Measurements from ENCODE around the gene SGIP1. TPM values are rescaled to one million over a fixed set of nuclear protein-coding genes. Genes with fewer than 3 reads are reported as not detected.
A peak's percentile ranks its signal among the peaks of the same experiment; 100 is the strongest.

Gene SGIP1
- total and polyA plus RNA-seq, 9 donors, result 0.91 to 7.0 (median 3.3) TPM

DNA sequence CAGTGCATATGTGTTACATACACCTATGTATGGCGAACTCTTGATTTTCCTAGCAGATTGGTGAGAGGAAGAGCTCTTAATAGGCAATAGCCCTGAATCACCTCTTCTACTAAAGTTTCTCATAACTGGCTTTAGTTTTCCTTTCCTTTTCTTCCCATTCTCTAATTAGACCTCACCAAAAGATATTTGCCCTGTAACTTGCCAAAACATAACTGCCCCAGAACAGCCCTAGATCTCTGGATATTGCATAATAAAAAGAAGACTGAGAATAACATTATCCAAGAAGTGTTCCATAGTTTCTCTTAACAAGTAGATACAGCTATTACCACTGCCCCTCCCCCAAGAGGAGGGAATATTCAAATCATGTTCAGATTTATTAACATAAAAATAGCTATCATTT lies 16.3 kb downstream of the SGIP1 start:
- no peak overlapping the region for H3K4me3 ChIP-seq
- 94 to 98% (median 95%) methylated on average over 1 of the region's 1 CpG for WGBS, 3 donors
- H3K36me3 ChIP-seq, result no peaks in the 10 kb centered on the region
- no peak overlapping the region for H3K27ac ChIP-seq
- H3K27me3 ChIP-seq, result no peaks in the 10 kb centered on the region
- DNase-seq, result no peak
- TF ChIP-seq, protein P1, sequence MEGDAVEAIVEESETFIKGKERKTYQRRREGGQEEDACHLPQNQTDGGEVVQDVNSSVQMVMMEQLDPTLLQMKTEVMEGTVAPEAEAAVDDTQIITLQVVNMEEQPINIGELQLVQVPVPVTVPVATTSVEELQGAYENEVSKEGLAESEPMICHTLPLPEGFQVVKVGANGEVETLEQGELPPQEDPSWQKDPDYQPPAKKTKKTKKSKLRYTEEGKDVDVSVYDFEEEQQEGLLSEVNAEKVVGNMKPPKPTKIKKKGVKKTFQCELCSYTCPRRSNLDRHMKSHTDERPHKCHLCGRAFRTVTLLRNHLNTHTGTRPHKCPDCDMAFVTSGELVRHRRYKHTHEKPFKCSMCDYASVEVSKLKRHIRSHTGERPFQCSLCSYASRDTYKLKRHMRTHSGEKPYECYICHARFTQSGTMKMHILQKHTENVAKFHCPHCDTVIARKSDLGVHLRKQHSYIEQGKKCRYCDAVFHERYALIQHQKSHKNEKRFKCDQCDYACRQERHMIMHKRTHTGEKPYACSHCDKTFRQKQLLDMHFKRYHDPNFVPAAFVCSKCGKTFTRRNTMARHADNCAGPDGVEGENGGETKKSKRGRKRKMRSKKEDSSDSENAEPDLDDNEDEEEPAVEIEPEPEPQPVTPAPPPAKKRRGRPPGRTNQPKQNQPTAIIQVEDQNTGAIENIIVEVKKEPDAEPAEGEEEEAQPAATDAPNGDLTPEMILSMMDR (IDR thresholded peaks at IDR 0.05), result no peak
- TF ChIP-seq POLR2A (IDR thresholded peaks at IDR 0.05) (no peak), EP300 (IDR thresholded peaks at IDR 0.05) (no peak)
- no peaks in the 10 kb centered on the region for H3K9me3 ChIP-seq
- no peaks in the 10 kb centered on the region for H3K4me1 ChIP-seq (ENCODE audit: insufficient read depth)
- intact Hi-C loops (cut with DNase I), result no loop called here

DNA sequence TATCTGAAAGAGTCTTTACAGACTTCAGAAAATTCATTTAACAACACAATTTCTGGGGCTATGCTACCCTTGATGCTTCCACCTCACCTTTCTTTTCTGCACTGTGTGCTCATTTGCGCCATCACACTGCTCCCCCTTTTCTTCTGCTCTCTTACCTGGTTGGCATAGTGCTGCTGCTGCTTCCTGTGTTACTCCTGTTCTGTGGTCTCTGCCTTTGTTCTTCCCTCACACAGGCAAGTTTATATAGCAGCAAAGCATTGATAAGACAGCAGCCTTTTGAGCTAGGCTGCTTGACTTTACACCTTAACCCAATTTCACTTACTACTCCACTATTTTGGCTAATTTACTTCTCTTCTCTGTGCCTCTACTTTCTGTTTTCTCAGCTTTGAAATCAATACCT lies 18.3 kb downstream of the SGIP1 start:
- no peaks in the 10 kb centered on the region for H3K9me3 ChIP-seq
- no peak overlapping the region for H3K27ac ChIP-seq
- H3K4me1 ChIP-seq (ENCODE audit: insufficient read depth), result no peaks in the 10 kb centered on the region
- WGBS, 3 donors, result 89 to 92% (median 92%) methylated on average over 1 of the region's 1 CpG
- no peak for DNase-seq
- no peaks in the 10 kb centered on the region for H3K36me3 ChIP-seq
- intact Hi-C loops (cut with DNase I), result no loop called here
- H3K27me3 ChIP-seq, result no peaks in the 10 kb centered on the region
- TF ChIP-seq EP300 (IDR thresholded peaks at IDR 0.05), result no peak
- H3K4me3 ChIP-seq, result no peak overlapping the region

DNA sequence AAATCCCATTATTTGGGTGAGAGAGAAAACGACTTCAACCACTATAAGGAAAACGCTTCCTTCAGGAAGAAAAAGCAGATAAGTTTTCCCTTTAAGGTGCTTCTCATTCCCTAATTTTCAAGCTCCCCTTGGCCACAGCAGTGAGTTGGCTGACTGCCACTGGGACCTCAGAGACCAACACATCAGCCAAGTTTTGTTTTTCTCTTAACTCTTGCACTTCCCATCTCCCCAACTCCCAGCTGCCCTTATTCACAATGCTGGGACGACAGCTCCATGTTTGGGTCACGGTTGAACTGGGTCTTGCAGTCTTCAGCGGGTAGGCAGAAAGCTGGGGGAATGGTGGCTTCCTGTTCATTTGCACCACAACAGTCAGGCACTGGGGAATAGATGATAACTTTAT lies 18.9 kb downstream of the SGIP1 start:
- Histone ChIP-seq H3K27me3 (no peaks in the 10 kb centered on the region), H3K4me1 (ENCODE audit: insufficient read depth) (no peaks in the 10 kb centered on the region), H3K4me3 (no peak overlapping the region), H3K27ac (no peak overlapping the region), H3K36me3 (no peaks in the 10 kb centered on the region), H3K9me3 (no peaks in the 10 kb centered on the region)
- DNase-seq, result peak in 3 of 5 donors; percentile 17 to 36 (median 24)
- WGBS, 3 donors, result 8 to 14% (median 12%) methylated on average over 5 of the region's 5 CpGs
- intact Hi-C loops (cut with DNase I), result no loop called here
- TF ChIP-seq EP300 (IDR thresholded peaks at IDR 0.05) (no peak), POLR2A (IDR thresholded peaks at IDR 0.05) (no peak)
- TF ChIP-seq, protein P1 (IDR thresholded peaks at IDR 0.05), result no peak

DNA sequence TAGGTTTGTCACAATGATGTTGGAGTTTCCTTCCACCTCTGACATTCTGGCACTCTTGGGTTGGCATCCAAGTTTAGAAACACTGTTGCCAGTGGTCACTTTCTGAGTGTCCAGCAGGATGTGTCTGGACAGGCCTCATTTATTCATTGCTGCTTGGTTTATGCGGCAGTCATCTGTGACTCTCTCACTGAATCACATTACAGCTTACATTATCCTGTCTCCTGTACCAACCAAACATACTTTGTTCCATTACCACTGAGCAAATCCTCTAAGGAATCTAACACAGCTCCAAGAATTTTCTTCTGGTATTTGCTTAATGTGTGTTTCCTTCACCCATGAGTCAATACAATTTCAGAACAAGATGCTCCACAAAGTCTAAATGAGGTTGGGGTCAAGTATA lies 19.9 kb downstream of the SGIP1 start:
- DNase-seq, result no peak
- Histone ChIP-seq H3K27ac (no peak overlapping the region), H3K4me3 (no peak overlapping the region), H3K27me3 (no peaks in the 10 kb centered on the region), H3K4me1 (ENCODE audit: insufficient read depth) (no peaks in the 10 kb centered on the region), H3K9me3 (no peaks in the 10 kb centered on the region), H3K36me3 (no peaks in the 10 kb centered on the region)
- WGBS, 3 donors, result 84 to 100% (median 98%) methylated on average over 1 of the region's 1 CpG
- TF ChIP-seq, protein P1 (IDR thresholded peaks at IDR 0.05), result no peak
- TF ChIP-seq POLR2A (IDR thresholded peaks at IDR 0.05), result no peak
- intact Hi-C loops (cut with DNase I), result no loop called here

DNA sequence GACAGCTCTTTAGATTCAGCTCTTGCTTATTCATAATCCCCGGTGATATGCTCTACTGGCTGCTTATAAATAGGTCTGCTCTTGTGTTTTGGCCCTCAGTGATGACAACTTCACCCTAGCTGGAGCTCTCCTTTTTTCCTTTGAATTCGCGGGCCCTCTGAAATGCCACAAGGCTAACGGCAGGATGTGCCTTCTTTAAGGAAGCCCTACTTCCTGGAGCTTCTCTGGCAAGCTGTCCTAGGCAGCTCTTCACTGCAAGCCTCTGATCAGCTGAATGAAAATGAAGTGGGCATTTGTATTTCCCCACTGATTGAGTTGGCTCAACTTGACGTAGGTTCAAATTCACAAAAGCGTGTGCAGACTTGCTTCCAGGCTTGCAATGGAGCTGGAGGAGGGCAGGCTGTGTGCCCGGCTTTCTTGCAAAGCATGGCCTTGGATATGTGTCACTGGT lies 22.2 kb downstream of the SGIP1 start:
- 76 to 78% (median 78%) methylated on average over 7 of the region's 7 CpGs for WGBS, 3 donors
- Histone ChIP-seq H3K4me1 (ENCODE audit: insufficient read depth) (no peaks in the 10 kb centered on the region), H3K9me3 (no peaks in the 10 kb centered on the region), H3K27me3 (no peaks in the 10 kb centered on the region), H3K27ac (no peak overlapping the region), H3K36me3 (no peaks in the 10 kb centered on the region), H3K4me3 (no peak overlapping the region)
- TF ChIP-seq POLR2A (IDR thresholded peaks at IDR 0.05) (no peak), EP300 (IDR thresholded peaks at IDR 0.05) (no peak)
- TF ChIP-seq, protein P1 (IDR thresholded peaks at IDR 0.05), result no peak
- intact Hi-C loops (cut with DNase I), result no loop called here
- DNase-seq, result no peak
